Transverse colon (tissue), 3 donors: Measurements from ENCODE around the gene ZBTB40.

Experiments used
- CTCF ChIP-seq, 5 experiments: fragments of 200-600 bp in 3 of 5; fragments of 450-650 bp in 2 of 5; sonication (generic) in 3 of 5; IDR thresholded peaks; 1 replicate in 2 of 5; 2 replicates in 3 of 5; pipeline ENCODE4 v1.5.1; 2016 to 2017; ENCODE audit warnings: antibody characterized with exemption in 5 of 5, inconsistent platforms in 3 of 5, mild to moderate bottlenecking in 2 of 5, moderate library complexity in 1 of 5
- POLR2A ChIP-seq: fragments of 450-650 bp; IDR thresholded peaks from one replicate; pipeline ENCODE4 v1.6.1; 2016; ENCODE audit warnings: antibody characterized with exemption, mild to moderate bottlenecking, moderate library complexity

DNA sequence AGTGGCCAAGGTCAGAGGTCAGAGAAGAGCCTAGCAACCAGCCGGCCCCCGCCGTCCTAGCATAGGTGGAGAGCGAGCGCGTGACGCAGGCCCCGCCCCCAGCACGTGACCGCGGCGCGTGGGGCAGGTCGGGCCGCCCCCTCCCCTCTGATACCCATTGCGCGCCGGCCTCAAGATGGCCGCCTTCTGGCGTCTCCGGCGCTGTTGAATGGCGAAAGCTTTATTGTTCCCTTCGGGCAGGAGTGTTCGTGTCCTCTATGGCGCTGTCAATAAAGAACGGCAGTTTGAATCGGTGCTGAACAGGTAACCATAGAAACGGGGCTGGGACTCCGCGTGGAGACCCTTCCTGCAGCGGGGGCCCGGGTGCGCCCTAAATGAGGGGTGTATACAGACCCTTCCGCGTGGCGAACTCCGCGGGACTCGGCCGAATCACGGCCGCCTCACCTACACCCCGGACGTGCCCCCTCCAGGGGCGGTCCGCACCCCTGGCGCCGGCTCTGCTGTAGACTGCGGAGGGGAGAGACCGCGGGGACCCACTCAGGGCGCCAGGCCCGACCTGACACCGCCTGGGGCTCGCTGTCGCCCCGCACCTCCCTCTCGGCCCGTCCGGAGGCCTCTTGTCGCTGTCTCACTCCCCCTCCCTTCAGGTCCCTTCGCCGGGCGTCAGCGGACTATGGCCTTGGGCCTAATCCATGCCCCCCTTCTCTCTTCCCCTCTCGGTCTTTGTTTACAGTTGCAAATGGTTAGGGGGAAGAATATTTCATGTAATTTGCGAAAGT lies at the start of gene ZBTB40:
- TF ChIP-seq POLR2A: peak; percentile 59
- TF ChIP-seq CTCF (IDR thresholded peaks at IDR 0.05): peak in 1 of 5 experiments; percentile 4
